Activated CD8-positive, alpha-beta T cell treated with anti-CD3 and anti-CD28 coated beads, Interleukin-2, amount 10 ng/mL, durations not matched to agents 7 days and 5 days (primary cell): ENCODE data around the gene TMEM41B. TPM values are rescaled to one million over a fixed set of nuclear protein-coding genes. Genes with fewer than 3 reads are reported as not detected.
A peak's percentile ranks its signal among the peaks of the same experiment; 100 is the strongest.
"Not testable (repeated sequence)": the region's sequence is repeated elsewhere in the genome, so short reads cannot be mapped to it uniquely, and the experiment has no call there.

Source experiments
- ATAC-seq: fragments of 150-1000 bp; cut with Tn5 transposase; one replicate; pipeline ENCODE4 v1.10.0; 2021; ENCODE audit warnings: moderate library complexity
- CTCF ChIA-PET: fragments of 350-600 bp; sonication (Branson Sonifier 250); formaldehyde crosslinking; loops from one replicate; lab custom pipeline; 2021; ENCODE audit warnings: antibody characterized with exemption; lab: Charles Lee
- POLR2A ChIA-PET: fragments of 350-600 bp; sonication (Branson Sonifier 250); formaldehyde crosslinking; loops from one replicate; lab custom pipeline; 2021; ENCODE audit warnings: antibody characterized with exemption; lab: Charles Lee
- DNase-seq: peaks from one replicate; pipeline ENCODE4 v3.0.0-alpha.2; 2020
- H3K27ac Mint-ChIP-seq: one replicate; pipeline ENCODE4 v1.8.0; 2021; ENCODE audit warnings: mild to moderate bottlenecking, mixed read lengths
- H3K27me3 Mint-ChIP-seq: one replicate; pipeline ENCODE4 v1.8.0; 2021; ENCODE audit warnings: low read depth, mixed read lengths
- H3K36me3 Mint-ChIP-seq: one replicate; pipeline ENCODE4 v1.8.0; 2021; ENCODE audit warnings: low read depth, mixed read lengths
- H3K4me1 Mint-ChIP-seq: one replicate; pipeline ENCODE4 v1.8.0; 2021; ENCODE audit warnings: low read depth, mixed read lengths
- H3K4me3 Mint-ChIP-seq: one replicate; pipeline ENCODE4 v1.8.0; 2021; ENCODE audit warnings: mild to moderate bottlenecking, mixed read lengths
- H3K9me3 Mint-ChIP-seq: one replicate; pipeline ENCODE4 v1.8.0; 2022; ENCODE audit warnings: mixed read lengths; ENCODE audit not compliant: insufficient read depth
- total RNA-seq, 2 experiments: library from RNA; stranded (reverse); gene quantifications; one replicate each; pipeline ENCODE4 v1.2.3, GENCODE V29; 2021

The TMEM41B gene, protein sequence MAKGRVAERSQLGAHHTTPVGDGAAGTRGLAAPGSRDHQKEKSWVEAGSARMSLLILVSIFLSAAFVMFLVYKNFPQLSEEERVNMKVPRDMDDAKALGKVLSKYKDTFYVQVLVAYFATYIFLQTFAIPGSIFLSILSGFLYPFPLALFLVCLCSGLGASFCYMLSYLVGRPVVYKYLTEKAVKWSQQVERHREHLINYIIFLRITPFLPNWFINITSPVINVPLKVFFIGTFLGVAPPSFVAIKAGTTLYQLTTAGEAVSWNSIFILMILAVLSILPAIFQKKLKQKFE
- total RNA-seq: 10 to 100 TPM; 32.7 to 32.8 TPM

DNA sequence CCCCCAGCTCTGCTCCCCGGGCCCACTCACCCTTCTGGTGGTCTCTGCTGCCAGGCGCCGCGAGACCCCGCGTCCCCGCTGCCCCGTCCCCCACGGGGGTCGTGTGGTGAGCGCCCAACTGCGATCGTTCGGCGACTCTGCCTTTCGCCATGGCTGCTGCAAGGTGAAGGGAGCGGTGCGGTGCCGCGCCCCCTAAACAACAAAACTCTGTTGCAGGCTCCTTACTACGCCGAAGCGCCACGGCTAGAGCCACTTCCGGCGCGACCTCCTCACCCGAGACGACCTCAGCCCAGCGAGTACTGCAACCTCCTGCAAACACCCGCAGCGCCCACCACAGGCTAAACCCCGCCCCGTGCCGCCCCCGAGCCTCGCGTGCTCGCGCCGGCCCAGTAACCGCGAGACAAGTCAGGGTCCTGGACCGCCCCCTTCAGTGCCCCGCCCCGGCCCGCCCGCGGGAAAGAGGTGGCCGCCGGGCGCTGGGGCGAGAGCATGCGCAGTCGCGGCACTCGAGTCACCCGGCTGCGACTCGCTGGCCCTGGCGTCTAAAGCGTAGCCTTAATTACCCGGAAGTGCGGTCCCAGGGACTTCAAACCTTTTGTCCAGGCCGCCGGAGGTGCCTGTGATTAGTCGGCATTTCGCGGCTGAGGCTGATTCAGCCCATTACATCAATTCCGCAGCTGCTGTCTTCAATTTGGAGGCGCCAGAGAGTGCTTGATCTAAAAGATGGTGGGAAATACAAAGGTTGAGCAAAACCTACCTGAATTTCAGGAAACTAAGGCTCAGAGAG is at the start of gene TMEM41B:
Gene TMEM41B (minus strand): TSS at position 303 of the 787 bp plus-strand sequence. CDS start 152 bp downstream, at position 151.
- CTCF ChIA-PET: interaction anchor here (0.8 to 1.5 kb wide), 10 partner anchors 15 to 400 kb away, joined by 3 to 6 read pairs (median 3); no protein-coding TSS in a partner anchor

DNA sequence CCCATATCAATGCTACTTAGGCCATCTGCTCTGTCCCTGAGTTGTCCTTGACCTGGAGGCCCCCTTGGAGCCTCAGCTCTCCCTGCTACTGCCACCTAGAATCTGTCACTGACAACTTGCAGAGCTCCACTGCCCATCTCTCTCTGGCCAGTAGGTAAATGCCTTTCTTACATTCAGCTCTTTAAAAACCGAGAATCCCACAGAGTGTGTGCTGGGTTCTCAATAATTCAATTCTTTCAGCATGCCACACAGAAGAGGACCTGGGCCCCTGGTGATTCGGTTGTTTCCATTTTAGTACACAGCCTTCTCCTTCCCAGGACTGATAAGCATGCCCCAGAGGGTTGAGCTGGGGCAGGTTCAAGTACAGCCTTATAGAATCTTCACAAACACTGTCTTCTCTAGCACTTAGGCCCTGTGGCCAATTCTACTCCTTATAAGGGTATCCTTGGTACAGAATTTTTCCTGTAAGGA is 48.0 kb upstream of the TMEM41B start:
- peaks cover 34% of the 10 kb centered on the region for H3K4me1 Mint-ChIP-seq
- H3K27me3 Mint-ChIP-seq: peaks cover 2% of the 10 kb centered on the region
- DNase-seq (no peak), ATAC-seq (no peak)
- H3K4me3 Mint-ChIP-seq: no peak overlapping the region
- CTCF ChIA-PET: interaction anchor here (1.0 kb wide), 1 partner anchor 144 kb away, joined by 3 read pairs; no protein-coding TSS in a partner anchor
- POLR2A ChIA-PET: interaction anchor here (0.7 to 1.3 kb wide), 3 partner anchors 22 to 49 kb away, joined by 4 to 5 read pairs (median 4); partner anchors contain the start of genes IPO7 and TMEM41B
- no peak overlapping the region for H3K27ac Mint-ChIP-seq
- H3K9me3 Mint-ChIP-seq: no peaks in the 10 kb centered on the region
- no peaks in the 10 kb centered on the region for H3K36me3 Mint-ChIP-seq

More for the DNA sequence above, at the start of gene TMEM41B:
- Mint-ChIP-seq H3K27ac (peak within 1 kb of the TSS; percentile 95), H3K27me3 (peaks cover 19% of the 10 kb centered on the region), H3K9me3 (no peaks in the 10 kb centered on the region), H3K4me3 (peak within 1 kb of the TSS; percentile 97), H3K36me3 (peaks cover 28% of the 10 kb centered on the region), H3K4me1 (peaks cover 29% of the 10 kb centered on the region)
- peak; percentile 100 for DNase-seq
- ATAC-seq: peak; percentile 97
- POLR2A ChIA-PET: interaction anchor here (0.6 to 1.9 kb wide), 11 partner anchors 13 to 146 kb away, joined by 3 to 14 read pairs (median 5); partner anchors contain the start of genes DENND5A, IPO7 and ZNF143

- H3K27ac Mint-ChIP-seq, H3K27me3 Mint-ChIP-seq, H3K36me3 Mint-ChIP-seq, H3K4me3 Mint-ChIP-seq, DNase-seq, POLR2A ChIA-PET, ATAC-seq, CTCF ChIA-PET, H3K9me3 Mint-ChIP-seq: not testable (repeated sequence)
- H3K4me1 Mint-ChIP-seq: peaks cover 34% of the 10 kb centered on the region
Observed at GRCh38 chr11:9360862-9361622, 46.6 kb upstream of the TMEM41B start.

- CTCF ChIA-PET: no interaction called here
- POLR2A ChIA-PET: no interaction called here
- no peak overlapping the region for H3K27ac Mint-ChIP-seq
Observed at GRCh38 chr11:9357041-9357440, 42.6 kb upstream of the TMEM41B start.

GRCh38 chr11:9351321-9351881 is 37.0 kb upstream of the TMEM41B start:
- Mint-ChIP-seq H3K9me3 (no peaks in the 10 kb centered on the region), H3K4me1 (peaks cover 25% of the 10 kb centered on the region), H3K36me3 (no peaks in the 10 kb centered on the region), H3K27ac (no peak overlapping the region), H3K4me3 (no peak overlapping the region), H3K27me3 (peaks cover 8% of the 10 kb centered on the region)
- DNase-seq (no peak), ATAC-seq (no peak)
- ChIA-PET POLR2A (no interaction called here), CTCF (no interaction called here)

More at GRCh38 chr11:9357041-9357440, 42.6 kb upstream of the TMEM41B start:
- DNase-seq: no peak
- Mint-ChIP-seq H3K4me1 (peaks cover 7% of the 10 kb centered on the region), H3K36me3 (no peaks in the 10 kb centered on the region), H3K9me3 (no peaks in the 10 kb centered on the region), H3K27me3 (no peaks in the 10 kb centered on the region), H3K4me3 (no peak overlapping the region)
- ATAC-seq: no peak

DNA sequence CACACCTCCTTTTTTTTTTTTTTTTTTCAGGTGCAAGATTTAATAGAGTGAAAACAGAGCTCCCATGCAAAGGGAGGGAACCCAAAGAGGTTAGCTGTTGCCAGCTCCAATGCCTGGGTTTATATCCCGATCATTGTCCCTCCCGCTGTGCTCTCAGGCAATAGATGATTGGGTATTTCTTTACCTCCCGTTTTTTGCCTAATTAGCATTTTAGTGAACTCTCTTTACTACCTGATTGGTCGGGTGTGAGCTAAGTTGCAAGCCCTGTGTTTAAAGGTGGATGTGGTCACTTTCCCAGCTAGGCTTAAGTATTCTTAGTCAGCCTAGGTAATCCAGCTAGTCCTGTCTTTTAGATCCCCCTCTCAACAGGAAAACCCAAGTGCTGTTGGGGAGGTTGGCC is 33.4 kb upstream of the TMEM41B start:
- POLR2A ChIA-PET: interaction anchor here (0.7 kb wide), 1 partner anchor 149 kb away, joined by 3 read pairs; no protein-coding TSS in a partner anchor
- not testable (repeated sequence) for ATAC-seq, H3K4me3 Mint-ChIP-seq, H3K27ac Mint-ChIP-seq, H3K36me3 Mint-ChIP-seq, H3K9me3 Mint-ChIP-seq, H3K27me3 Mint-ChIP-seq, DNase-seq
- CTCF ChIA-PET: interaction anchor here (0.9 kb wide), 1 partner anchor 11 kb away, joined by 3 read pairs; no protein-coding TSS in a partner anchor
- peaks cover 33% of the 10 kb centered on the region for H3K4me1 Mint-ChIP-seq

GRCh38 chr11:9347100-9347499 is 32.7 kb upstream of the TMEM41B start:
- Mint-ChIP-seq H3K4me1 (peaks cover 33% of the 10 kb centered on the region), H3K27ac (peak overlapping the region; percentile 5), H3K27me3 (peaks cover 8% of the 10 kb centered on the region), H3K36me3 (no peaks in the 10 kb centered on the region), H3K9me3 (no peaks in the 10 kb centered on the region), H3K4me3 (no peak overlapping the region)
- CTCF ChIA-PET: interaction anchor here (0.9 kb wide), 1 partner anchor 10 kb away, joined by 3 read pairs; no protein-coding TSS in a partner anchor
- POLR2A ChIA-PET: interaction anchor here (0.7 kb wide), 1 partner anchor 148 kb away, joined by 3 read pairs; no protein-coding TSS in a partner anchor
- peak; percentile 37 for DNase-seq
- peak; percentile 92 for ATAC-seq

GRCh38 chr11:9344061-9344680 is 29.8 kb upstream of the TMEM41B start:
- CTCF ChIA-PET: no interaction called here
- ATAC-seq: no peak
- H3K9me3 Mint-ChIP-seq: no peaks in the 10 kb centered on the region
- POLR2A ChIA-PET: no interaction called here
- H3K4me3 Mint-ChIP-seq: no peak overlapping the region
- no peak overlapping the region for H3K27ac Mint-ChIP-seq
- peaks cover 7% of the 10 kb centered on the region for H3K27me3 Mint-ChIP-seq
- peaks cover 32% of the 10 kb centered on the region for H3K4me1 Mint-ChIP-seq
- no peaks in the 10 kb centered on the region for H3K36me3 Mint-ChIP-seq
- no peak for DNase-seq

GRCh38 chr11:9341638-9342178 is 27.3 kb upstream of the TMEM41B start:
- Mint-ChIP-seq H3K36me3 (no peaks in the 10 kb centered on the region), H3K27me3 (no peaks in the 10 kb centered on the region), H3K9me3 (no peaks in the 10 kb centered on the region), H3K27ac (no peak overlapping the region), H3K4me3 (no peak overlapping the region), H3K4me1 (peaks cover 8% of the 10 kb centered on the region)
- POLR2A ChIA-PET: no interaction called here
- DNase-seq (no peak), ATAC-seq (no peak)
- CTCF ChIA-PET: interaction anchor here (0.8 kb wide), 1 partner anchor 12 kb away, joined by 3 read pairs; no protein-coding TSS in a partner anchor

DNA sequence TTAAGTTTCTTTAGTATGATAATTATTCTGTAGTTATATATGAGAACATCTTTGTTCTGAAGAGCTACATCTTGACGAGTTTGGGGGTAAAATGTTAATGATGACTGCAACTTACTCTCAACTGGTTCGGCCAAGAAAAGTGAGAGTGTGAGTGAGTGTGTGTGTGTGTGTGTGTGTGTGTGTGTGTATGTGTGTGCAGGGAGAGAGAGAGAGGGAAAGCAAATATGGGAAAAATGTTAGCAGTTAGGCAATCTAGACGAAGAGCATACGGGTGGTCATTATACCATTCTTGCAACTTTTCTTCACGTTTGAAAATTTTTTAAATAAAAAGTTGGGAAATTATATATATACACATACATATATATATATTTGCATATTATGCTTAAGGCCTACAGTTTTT is 18.3 kb upstream of the TMEM41B start:
- DNase-seq (no peak), ATAC-seq (no peak)
- peaks cover 4% of the 10 kb centered on the region for H3K4me1 Mint-ChIP-seq
- no peak overlapping the region for H3K27ac Mint-ChIP-seq
- H3K9me3 Mint-ChIP-seq: no peaks in the 10 kb centered on the region
- H3K27me3 Mint-ChIP-seq: no peaks in the 10 kb centered on the region
- POLR2A ChIA-PET: no interaction called here
- no peak overlapping the region for H3K4me3 Mint-ChIP-seq
- CTCF ChIA-PET: no interaction called here
- no peaks in the 10 kb centered on the region for H3K36me3 Mint-ChIP-seq
